Panc1 (cell line): ENCODE data around the gene ZNF440. TPM values are rescaled to one million over a fixed set of nuclear protein-coding genes. Genes with fewer than 3 reads are reported as not detected.
"Not testable (repeated sequence)": the region's sequence is repeated elsewhere in the genome, so short reads cannot be mapped to it uniquely, and the experiment has no call there.

Experiments used
- ATAC-seq: fragments of 200-7000 bp; cut with Tn5 transposase; 2 replicates; pipeline ENCODE4 v1.9.1; 2020; ENCODE audit warnings: mild to moderate bottlenecking, moderate library complexity
- BruUV-seq: library from RNA; stranded (reverse); fragments of 400-500 nt; replicated peaks from 2 replicates; lab custom pipeline; 2021; lab: Mats Ljungman, UMichigan
- CTCF ChIA-PET: fragments of 300-600 bp; sonication (Branson Sonifier 250); formaldehyde crosslinking; loops from one replicate; lab custom pipeline; 2022; ENCODE audit warnings: antibody characterized with exemption; lab: Charles Lee
- POLR2A ChIA-PET: fragments of 300-600 bp; sonication (Branson Sonifier 250); formaldehyde crosslinking; loops from one replicate; lab custom pipeline; 2022; ENCODE audit warnings: antibody characterized with exemption; lab: Charles Lee
- DNase-seq: peaks from one replicate; pipeline ENCODE4 v3.0.0-alpha.2; 2010; ENCODE audit warnings: low read depth, low spot score
- H3K27ac ChIP-seq: 2 replicates; pipeline ENCODE4 v1.5.1; 2011; ENCODE audit warnings: mild to moderate bottlenecking, low read length, inconsistent platforms
- H3K27me3 ChIP-seq: fragments of 200-500 bp; sonication (Bioruptor generic); 2 replicates; pipeline ENCODE4 v1.6.0; 2014; ENCODE audit warnings: low read length, inconsistent platforms; ENCODE audit not compliant: control insufficient read depth, insufficient read depth
- H3K36me3 ChIP-seq: fragments of 200-500 bp; sonication (Bioruptor generic); 2 replicates; pipeline ENCODE4 v1.5.1; 2014; ENCODE audit warnings: inconsistent platforms, mild to moderate bottlenecking, low read length, moderate library complexity; ENCODE audit not compliant: control insufficient read depth, insufficient read depth
- H3K4me1 ChIP-seq: 2 replicates; pipeline ENCODE4 v1.5.1; 2011; ENCODE audit warnings: inconsistent platforms, mild to moderate bottlenecking, low read length, moderate library complexity; ENCODE audit not compliant: control insufficient read depth, insufficient read depth
- H3K4me3 ChIP-seq, 2 experiments: 2 replicates each; pipeline ENCODE4 v1.5.1; 2011 to 2012; ENCODE audit warnings: low read depth in 2 of 2, low read length in 2 of 2, mild to moderate bottlenecking in 2 of 2, inconsistent platforms in 1 of 2, moderate library complexity in 1 of 2
- H3K9me3 ChIP-seq: fragments of 200-500 bp; sonication (Bioruptor generic); 2 replicates; pipeline ENCODE4 v1.5.1; 2014; ENCODE audit warnings: low read depth, mild to moderate bottlenecking, inconsistent platforms, low read length, moderate library complexity; ENCODE audit not compliant: control insufficient read depth, insufficient read depth
- CTCF ChIP-seq: fragments of 450-650 bp; IDR thresholded peaks from 2 replicates; pipeline ENCODE4 v1.5.1; 2017; ENCODE audit warnings: mild to moderate bottlenecking
- POLR2AphosphoS5 ChIP-seq: IDR thresholded peaks from 2 replicates; pipeline ENCODE4 v1.6.1; 2012; ENCODE audit warnings: mild to moderate bottlenecking, low read depth, low read length, moderate library complexity
- SIN3A ChIP-seq: IDR thresholded peaks from 2 replicates; pipeline ENCODE4 v1.6.1; 2012; ENCODE audit warnings: low read depth, mild to moderate bottlenecking, low read length, moderate library complexity, borderline replicate concordance; ENCODE audit not compliant: insufficient read depth
- TCF7L2 ChIP-seq: IDR thresholded peaks from 2 replicates; pipeline ENCODE4 v1.6.1; 2011; ENCODE audit warnings: mild to moderate bottlenecking, low read depth, low read length, inconsistent platforms
- in situ Hi-C: cut with HindIII; loops from 2 replicates; pipeline ENCODE4 v1.10.0; 2016; ENCODE audit warnings: low sequenced_read_pairs, low pct_unique_long_range_greater_than_20kb
- intact Hi-C: fragments of 100-400 bp; cut with micrococcal nuclease; formaldehyde crosslinking; loops from one replicate; pipeline ENCODE4 v1.10.0; 2022; ENCODE audit not compliant: unreplicated experiment
- total RNA-seq: library from RNA; stranded (reverse); gene quantifications from one replicate; pipeline ENCODE4 v1.2.1, GENCODE V29; 2021; ENCODE audit not compliant: unreplicated experiment
- TF ChIP-seq, protein P1 (sequence below), 2 experiments: IDR thresholded peaks; 2 replicates each; pipeline ENCODE4 v1.6.1; 2011 to 2012; ENCODE audit warnings: low read depth in 2 of 2, control low read depth in 1 of 2, low read length in 1 of 2, mild to moderate bottlenecking in 1 of 2, moderate library complexity in 1 of 2; ENCODE audit not compliant: insufficient read depth in 1 of 2

Gene ZNF440
- total RNA-seq, 1 experiment from 2014 or later, result 12.9 TPM

DNA sequence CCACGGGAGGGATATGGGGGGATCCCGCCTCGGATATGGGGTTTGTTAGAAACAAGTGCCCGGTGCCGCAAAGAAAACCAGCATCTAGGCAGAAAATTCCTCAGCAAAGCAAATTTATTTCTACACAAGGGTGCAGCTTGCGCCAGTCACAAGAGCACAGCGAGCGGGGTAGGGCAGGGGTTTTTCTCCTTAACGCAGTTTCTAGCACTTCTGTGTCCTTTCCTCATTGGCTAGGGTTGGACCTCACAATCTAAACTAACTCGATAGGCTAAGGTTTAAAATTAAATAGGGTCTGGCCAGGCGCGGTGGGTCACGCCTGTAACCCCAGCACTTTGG lies 595 bp downstream of the ZNF440 start:
- DNase-seq, result no peak
- no TSS peak for BruUV-seq

DNA sequence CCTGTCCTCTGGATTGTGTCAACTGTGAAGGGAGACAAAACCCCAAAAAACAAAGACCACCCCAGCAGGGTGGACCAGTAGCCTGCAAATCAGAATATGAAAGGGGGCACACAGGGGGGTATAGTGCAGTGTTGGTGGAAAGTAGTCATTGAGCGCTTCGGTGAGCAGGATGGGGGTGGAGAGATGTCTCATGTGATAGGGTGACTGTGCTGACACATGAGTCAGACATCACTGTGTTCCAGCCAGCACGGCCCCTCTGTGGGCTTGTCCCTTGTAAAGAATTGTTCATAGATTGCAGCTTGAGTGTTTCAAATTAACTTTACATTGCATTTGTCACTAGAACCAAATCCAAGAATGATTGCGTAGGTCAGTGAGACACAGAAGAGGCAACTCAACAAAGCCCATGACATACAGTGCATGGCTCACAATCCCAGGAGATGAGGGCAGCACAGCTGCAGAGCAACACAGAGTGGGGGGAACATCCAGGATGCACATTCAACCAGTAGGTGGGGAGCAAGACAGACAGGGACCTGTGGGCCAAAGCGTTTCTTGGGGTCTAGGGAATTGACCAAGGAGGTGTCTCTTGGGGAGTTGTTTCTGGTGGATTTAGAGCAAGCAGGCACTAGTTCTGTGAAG lies 7.5 kb downstream of the ZNF440 start:
- ATAC-seq (no peak), DNase-seq (no peak)
- H3K4me1 ChIP-seq, result no peaks in the 10 kb centered on the region
- in situ Hi-C loops (no loop called here), intact Hi-C loops (no loop called here)
- no peaks in the 10 kb centered on the region for H3K36me3 ChIP-seq
- TF ChIP-seq SIN3A, result no peak
- BruUV-seq, result no TSS peak
- ChIA-PET CTCF (no interaction called here), POLR2A (no interaction called here)
- 0 out of 2 replicates have a peak, but pooled peaks cover 3% of the 10 kb centered on the region for H3K9me3 ChIP-seq
- H3K4me3 ChIP-seq, result no peak overlapping the region
- no peaks in the 10 kb centered on the region for H3K27me3 ChIP-seq
- no peak overlapping the region for H3K27ac ChIP-seq

More for the DNA sequence above, 595 bp downstream of the ZNF440 start:
- Histone ChIP-seq H3K4me1 (0 out of 2 replicates have a peak, but pooled peaks cover 3% of the 10 kb centered on the region), H3K4me3 (peak overlapping the region; percentile 82 to 86), H3K27ac (peak overlapping the region; percentile 83), H3K36me3 (no peaks in the 10 kb centered on the region; the same call in 1 of the 2 replicates), H3K27me3 (no peaks in the 10 kb centered on the region), H3K9me3 (no peaks in the 10 kb centered on the region)
- in situ Hi-C loops, result no loop called here
- POLR2A ChIA-PET, result no interaction called here
- ATAC-seq, result peak; percentile 67
- intact Hi-C loops, result no loop called here
- no peak for TF ChIP-seq TCF7L2
- TF ChIP-seq CTCF, result no peak
- TF ChIP-seq, protein P1, sequence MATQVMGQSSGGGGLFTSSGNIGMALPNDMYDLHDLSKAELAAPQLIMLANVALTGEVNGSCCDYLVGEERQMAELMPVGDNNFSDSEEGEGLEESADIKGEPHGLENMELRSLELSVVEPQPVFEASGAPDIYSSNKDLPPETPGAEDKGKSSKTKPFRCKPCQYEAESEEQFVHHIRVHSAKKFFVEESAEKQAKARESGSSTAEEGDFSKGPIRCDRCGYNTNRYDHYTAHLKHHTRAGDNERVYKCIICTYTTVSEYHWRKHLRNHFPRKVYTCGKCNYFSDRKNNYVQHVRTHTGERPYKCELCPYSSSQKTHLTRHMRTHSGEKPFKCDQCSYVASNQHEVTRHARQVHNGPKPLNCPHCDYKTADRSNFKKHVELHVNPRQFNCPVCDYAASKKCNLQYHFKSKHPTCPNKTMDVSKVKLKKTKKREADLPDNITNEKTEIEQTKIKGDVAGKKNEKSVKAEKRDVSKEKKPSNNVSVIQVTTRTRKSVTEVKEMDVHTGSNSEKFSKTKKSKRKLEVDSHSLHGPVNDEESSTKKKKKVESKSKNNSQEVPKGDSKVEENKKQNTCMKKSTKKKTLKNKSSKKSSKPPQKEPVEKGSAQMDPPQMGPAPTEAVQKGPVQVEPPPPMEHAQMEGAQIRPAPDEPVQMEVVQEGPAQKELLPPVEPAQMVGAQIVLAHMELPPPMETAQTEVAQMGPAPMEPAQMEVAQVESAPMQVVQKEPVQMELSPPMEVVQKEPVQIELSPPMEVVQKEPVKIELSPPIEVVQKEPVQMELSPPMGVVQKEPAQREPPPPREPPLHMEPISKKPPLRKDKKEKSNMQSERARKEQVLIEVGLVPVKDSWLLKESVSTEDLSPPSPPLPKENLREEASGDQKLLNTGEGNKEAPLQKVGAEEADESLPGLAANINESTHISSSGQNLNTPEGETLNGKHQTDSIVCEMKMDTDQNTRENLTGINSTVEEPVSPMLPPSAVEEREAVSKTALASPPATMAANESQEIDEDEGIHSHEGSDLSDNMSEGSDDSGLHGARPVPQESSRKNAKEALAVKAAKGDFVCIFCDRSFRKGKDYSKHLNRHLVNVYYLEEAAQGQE (IDR thresholded peaks at IDR 0.05; ENCODE audit: insufficient read depth in 1 of 2, low read depth in 2 of 2, low read length in 1 of 2), result no peak
- no peak for TF ChIP-seq POLR2AphosphoS5
- no peak for TF ChIP-seq SIN3A
- CTCF ChIA-PET, result interaction anchor here (0.7 to 1.5 kb wide), 2 partner anchors 17 to 300 kb away, joined by 8 to 9 read pairs; partner anchors contain the start of gene ZNF491

- ATAC-seq, DNase-seq, in situ Hi-C loops, H3K27ac ChIP-seq, H3K36me3 ChIP-seq, H3K27me3 ChIP-seq, CTCF ChIA-PET, intact Hi-C loops, H3K4me1 ChIP-seq, POLR2A ChIA-PET, BruUV-seq, H3K4me3 ChIP-seq: not testable (repeated sequence)
- H3K9me3 ChIP-seq, result peaks cover 49% of the 10 kb centered on the region
These were observed 15.1 kb downstream of the ZNF440 start for GRCh38 chr19:11828957-11829876.
